ENCODE measurements around the gene DLG3. TPM values are rescaled to one million over a fixed set of nuclear protein-coding genes. Genes with fewer than 3 reads are reported as not detected.

DLG3 gene
- total and polyA plus RNA-seq, 10 of the 15 experiments (the other 5 are each of a cell fraction or from before 2014, with no cell fraction given), result 1.3 to 32.2 (median 3.9) TPM

- TF ChIP-seq, protein P1, sequence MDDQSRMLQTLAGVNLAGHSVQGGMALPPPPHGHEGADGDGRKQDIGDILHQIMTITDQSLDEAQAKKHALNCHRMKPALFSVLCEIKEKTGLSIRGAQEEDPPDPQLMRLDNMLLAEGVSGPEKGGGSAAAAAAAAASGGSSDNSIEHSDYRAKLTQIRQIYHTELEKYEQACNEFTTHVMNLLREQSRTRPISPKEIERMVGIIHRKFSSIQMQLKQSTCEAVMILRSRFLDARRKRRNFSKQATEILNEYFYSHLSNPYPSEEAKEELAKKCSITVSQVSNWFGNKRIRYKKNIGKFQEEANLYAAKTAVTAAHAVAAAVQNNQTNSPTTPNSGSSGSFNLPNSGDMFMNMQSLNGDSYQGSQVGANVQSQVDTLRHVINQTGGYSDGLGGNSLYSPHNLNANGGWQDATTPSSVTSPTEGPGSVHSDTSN (IDR thresholded peaks at IDR 0.05; ENCODE audit: insufficient replicate concordance, low read depth, low read length), result no peak
- TF ChIP-seq YY1 (IDR thresholded peaks at IDR 0.05; ENCODE audit: low read depth, low read length) (no peak), TCF3 (IDR thresholded peaks at IDR 0.05; ENCODE audit: borderline replicate concordance, insufficient read depth, low read depth, low read length) (no peak), NFXL1 (IDR thresholded peaks at IDR 0.05; ENCODE audit: borderline replicate concordance) (no peak), ZNF384 (IDR thresholded peaks at IDR 0.05; ENCODE audit: borderline replicate concordance, low read depth, low read length) (0 out of 2 replicates have a peak, but pooled peaks have one; percentile 31), NBN (IDR thresholded peaks at IDR 0.05) (peak; percentile 58; the same call in 1 of the 2 replicates), CHD4 (IDR thresholded peaks at IDR 0.05) (no peak), USF1 (IDR thresholded peaks at IDR 0.05; ENCODE audit: borderline replicate concordance, extremely low read length, insufficient read depth, low read depth, low read length) (no peak), POLR2AphosphoS5 (IDR thresholded peaks at IDR 0.05; ENCODE audit: low read length) (no peak), KDM1A (IDR thresholded peaks at IDR 0.05; ENCODE audit: borderline replicate concordance) (no peak), GABPA (IDR thresholded peaks at IDR 0.05; ENCODE audit: low read depth) (no peak), JUNB (IDR thresholded peaks at IDR 0.05) (no peak; the same call in 1 of the 2 replicates), ZNF274 (IDR thresholded peaks at IDR 0.05; ENCODE audit: insufficient read depth, insufficient read length) (no peak), MLLT1 (IDR thresholded peaks at IDR 0.05) (peak; percentile 84), SMAD5 (IDR thresholded peaks at IDR 0.05; ENCODE audit: low read depth) (no peak), SIN3A (IDR thresholded peaks at IDR 0.05; ENCODE audit: low read depth, low read length) (no peak), HDAC6 (IDR thresholded peaks at IDR 0.05; ENCODE audit: unreplicated experiment) (no peak), SP1 (IDR thresholded peaks at IDR 0.05; ENCODE audit: low read depth, low read length) (no peak), SMAD1 (IDR thresholded peaks at IDR 0.05; ENCODE audit: low read depth, partially characterized antibody) (no peak), FOS (IDR thresholded peaks at IDR 0.05; ENCODE audit: borderline replicate concordance, extremely low read depth, insufficient read length) (no peak), RB1 (IDR thresholded peaks at IDR 0.05; ENCODE audit: borderline replicate concordance) (no peak), KAT2A (conservative IDR thresholded peaks at IDR 0.05; ENCODE audit: control insufficient read depth, low read depth, low read length) (no peak), HDAC2 (IDR thresholded peaks at IDR 0.05) (no peak), MYC (IDR thresholded peaks at IDR 0.05; ENCODE audit: insufficient read depth, insufficient read length, insufficient replicate concordance, low read length, severe bottlenecking) (no peak), ELK1 (IDR thresholded peaks at IDR 0.05; ENCODE audit: low read depth, low read length) (no peak), RAD51 (IDR thresholded peaks at IDR 0.05) (no peak)
- TF ChIP-seq, protein P2, sequence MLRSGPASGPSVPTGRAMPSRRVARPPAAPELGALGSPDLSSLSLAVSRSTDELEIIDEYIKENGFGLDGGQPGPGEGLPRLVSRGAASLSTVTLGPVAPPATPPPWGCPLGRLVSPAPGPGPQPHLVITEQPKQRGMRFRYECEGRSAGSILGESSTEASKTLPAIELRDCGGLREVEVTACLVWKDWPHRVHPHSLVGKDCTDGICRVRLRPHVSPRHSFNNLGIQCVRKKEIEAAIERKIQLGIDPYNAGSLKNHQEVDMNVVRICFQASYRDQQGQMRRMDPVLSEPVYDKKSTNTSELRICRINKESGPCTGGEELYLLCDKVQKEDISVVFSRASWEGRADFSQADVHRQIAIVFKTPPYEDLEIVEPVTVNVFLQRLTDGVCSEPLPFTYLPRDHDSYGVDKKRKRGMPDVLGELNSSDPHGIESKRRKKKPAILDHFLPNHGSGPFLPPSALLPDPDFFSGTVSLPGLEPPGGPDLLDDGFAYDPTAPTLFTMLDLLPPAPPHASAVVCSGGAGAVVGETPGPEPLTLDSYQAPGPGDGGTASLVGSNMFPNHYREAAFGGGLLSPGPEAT (IDR thresholded peaks at IDR 0.05; ENCODE audit: low read depth), result 0 out of 2 replicates have a peak, but pooled peaks have one; percentile 41
Observed at GRCh38 chrX:70470850-70471289, 26.2 kb downstream of the DLG3 start (continued).
